Kidney epithelial cell (primary cell): Measurements from ENCODE around the gene WDSUB1. TPM values are rescaled to one million over a fixed set of nuclear protein-coding genes. Genes with fewer than 3 reads are reported as not detected.

Source experiments
- DNase-seq: peaks from one replicate; pipeline ENCODE4 v3.0.0-alpha.2; 2010; ENCODE audit warnings: low read depth
- H3K27me3 ChIP-seq: 2 replicates; pipeline ENCODE4 v1.6.0; 2011; ENCODE audit warnings: low read length; ENCODE audit not compliant: control insufficient read depth, insufficient read depth
- H3K36me3 ChIP-seq: 2 replicates; pipeline ENCODE4 v1.5.1; 2011; ENCODE audit warnings: low read length; ENCODE audit not compliant: control insufficient read depth, insufficient read depth
- H3K4me3 ChIP-seq: 2 replicates; pipeline ENCODE4 v1.5.1; 2011; ENCODE audit warnings: low read depth, mild to moderate bottlenecking, control low read depth, low read length
- CTCF ChIP-seq: IDR thresholded peaks from 2 replicates; pipeline ENCODE4 v1.5.1; 2011; ENCODE audit warnings: mild to moderate bottlenecking, moderate library complexity, low read length, control low read depth, inconsistent platforms; ENCODE audit not compliant: insufficient read depth, poor library complexity, severe bottlenecking
- total RNA-seq: library from RNA; depleted of rRNA; stranded (reverse); fragments of >200 nt; gene quantifications from 2 replicates; pipeline ENCODE4 v1.2.3, GENCODE V29; 2015

WDSUB1 gene
- total RNA-seq, 1 donor from 2014 or later, result 8.0 TPM

DNA sequence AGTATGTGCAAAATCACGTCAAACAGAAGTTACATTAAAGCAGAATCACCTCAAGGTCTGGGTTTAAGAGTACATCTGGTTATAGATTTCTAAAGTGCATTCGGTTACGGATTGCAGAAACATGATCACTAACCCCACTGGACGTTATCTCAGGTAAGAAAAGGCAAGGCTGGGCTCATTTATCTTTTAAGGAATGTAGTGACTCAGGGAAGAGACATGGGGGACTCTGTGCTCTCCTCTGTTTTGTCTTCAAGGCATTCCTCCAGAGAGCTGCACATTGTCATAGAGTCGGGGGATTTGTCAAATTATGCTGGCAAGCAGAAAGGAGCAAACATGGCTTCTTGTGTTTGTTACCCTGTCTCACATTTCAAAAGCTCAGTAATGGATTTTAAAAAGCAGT is 14.3 kb downstream of the WDSUB1 start:
- Histone ChIP-seq H3K36me3 (no peaks in the 10 kb centered on the region), H3K4me3 (no peak overlapping the region), H3K27me3 (no peaks in the 10 kb centered on the region)
- DNase-seq, result no peak
- TF ChIP-seq CTCF, result no peak

GRCh38 chr2:159270744-159271379 is 15.6 kb downstream of the WDSUB1 start:
- no peak for DNase-seq
- Histone ChIP-seq H3K27me3 (no peaks in the 10 kb centered on the region), H3K36me3 (no peaks in the 10 kb centered on the region), H3K4me3 (no peak overlapping the region)
- no peak for TF ChIP-seq CTCF

- H3K4me3 ChIP-seq, result no peak overlapping the region
- H3K27me3 ChIP-seq, result no peaks in the 10 kb centered on the region
- no peaks in the 10 kb centered on the region for H3K36me3 ChIP-seq
- no peak for DNase-seq
- no peak for TF ChIP-seq CTCF
These were observed 18.6 kb downstream of the WDSUB1 start for GRCh38 chr2:159267921-159268320.

DNA sequence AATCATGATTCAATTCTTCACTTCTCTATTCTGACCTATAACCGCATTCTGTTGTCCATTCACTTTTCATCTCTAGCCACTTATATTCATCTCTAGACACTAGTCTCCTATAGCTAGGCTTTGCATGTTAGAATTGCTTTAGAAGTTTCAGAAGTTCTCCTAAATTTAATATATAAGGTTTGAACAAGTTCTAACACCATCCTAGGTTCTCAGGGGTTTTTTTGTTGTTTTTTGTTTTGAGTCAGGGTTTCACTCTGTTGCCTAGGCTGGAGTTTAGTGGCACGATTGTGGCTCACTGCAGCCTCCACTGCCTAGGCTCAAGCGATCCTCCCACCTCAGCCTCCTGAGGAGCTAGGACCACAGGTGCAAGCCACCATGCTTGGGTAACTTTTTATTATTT is 19.9 kb downstream of the WDSUB1 start:
- no peak for DNase-seq
- Histone ChIP-seq H3K4me3 (no peak overlapping the region), H3K36me3 (no peaks in the 10 kb centered on the region), H3K27me3 (no peaks in the 10 kb centered on the region)
- TF ChIP-seq CTCF, result no peak

GRCh38 chr2:159265171-159265576 is 21.3 kb downstream of the WDSUB1 start:
- no peak for TF ChIP-seq CTCF
- no peak overlapping the region for H3K4me3 ChIP-seq
- DNase-seq, result no peak
- no peaks in the 10 kb centered on the region for H3K27me3 ChIP-seq
- H3K36me3 ChIP-seq, result no peaks in the 10 kb centered on the region

- no peaks in the 10 kb centered on the region for H3K27me3 ChIP-seq
- no peak for DNase-seq
- H3K36me3 ChIP-seq, result no peaks in the 10 kb centered on the region
- no peak for TF ChIP-seq CTCF
- H3K4me3 ChIP-seq, result no peak overlapping the region
These were observed 23.6 kb downstream of the WDSUB1 start for GRCh38 chr2:159262904-159263303.
